DND-41 (cell line): ENCODE results near the gene SLC25A39.

Experiments
- EZH2 ChIP-seq: IDR thresholded peaks from 3 replicates; pipeline ENCODE4 v1.6.1; 2012; ENCODE audit warnings: borderline replicate concordance, low read depth, mild to moderate bottlenecking, moderate library complexity, low read length, inconsistent platforms; ENCODE audit not compliant: severe bottlenecking
- TF ChIP-seq, protein P1 (sequence below): IDR thresholded peaks from 2 replicates; pipeline ENCODE4 v1.5.1; 2012; ENCODE audit warnings: borderline replicate concordance, low read length, moderate library complexity, mild to moderate bottlenecking; ENCODE audit not compliant: poor library complexity, severe bottlenecking; ENCODE audit errors: extremely low read depth

DNA sequence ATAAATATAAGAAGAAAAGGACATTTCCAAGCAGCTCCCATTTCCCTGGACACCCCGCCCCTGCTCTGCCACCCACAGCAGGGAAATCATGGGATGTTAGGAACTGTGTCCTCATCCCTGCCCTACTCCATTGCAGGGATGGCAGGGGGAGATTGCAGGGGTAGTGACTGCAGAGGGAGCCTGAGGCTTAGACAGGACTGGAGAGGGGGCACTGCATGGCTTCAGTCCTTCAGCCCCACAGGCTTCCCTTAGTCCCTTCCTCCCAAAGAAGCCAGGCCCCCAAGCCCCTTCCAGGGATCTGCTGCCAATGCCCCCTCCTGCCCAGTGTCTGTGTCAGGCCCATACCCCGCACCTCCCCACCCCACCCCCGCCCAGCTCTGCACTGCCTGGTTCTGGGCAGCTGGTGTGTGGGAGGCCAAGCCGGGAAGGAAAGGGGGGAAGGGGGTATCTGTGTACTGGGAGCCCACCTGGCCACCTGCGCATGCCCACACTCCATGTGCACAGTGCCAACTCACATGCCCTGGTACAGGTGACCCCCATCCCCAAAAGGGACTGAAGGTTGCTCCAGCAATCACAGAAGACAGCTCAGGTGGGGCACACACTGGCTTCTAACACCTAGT is 13.0 kb downstream of the SLC25A39 start:
- TF ChIP-seq, protein P1, sequence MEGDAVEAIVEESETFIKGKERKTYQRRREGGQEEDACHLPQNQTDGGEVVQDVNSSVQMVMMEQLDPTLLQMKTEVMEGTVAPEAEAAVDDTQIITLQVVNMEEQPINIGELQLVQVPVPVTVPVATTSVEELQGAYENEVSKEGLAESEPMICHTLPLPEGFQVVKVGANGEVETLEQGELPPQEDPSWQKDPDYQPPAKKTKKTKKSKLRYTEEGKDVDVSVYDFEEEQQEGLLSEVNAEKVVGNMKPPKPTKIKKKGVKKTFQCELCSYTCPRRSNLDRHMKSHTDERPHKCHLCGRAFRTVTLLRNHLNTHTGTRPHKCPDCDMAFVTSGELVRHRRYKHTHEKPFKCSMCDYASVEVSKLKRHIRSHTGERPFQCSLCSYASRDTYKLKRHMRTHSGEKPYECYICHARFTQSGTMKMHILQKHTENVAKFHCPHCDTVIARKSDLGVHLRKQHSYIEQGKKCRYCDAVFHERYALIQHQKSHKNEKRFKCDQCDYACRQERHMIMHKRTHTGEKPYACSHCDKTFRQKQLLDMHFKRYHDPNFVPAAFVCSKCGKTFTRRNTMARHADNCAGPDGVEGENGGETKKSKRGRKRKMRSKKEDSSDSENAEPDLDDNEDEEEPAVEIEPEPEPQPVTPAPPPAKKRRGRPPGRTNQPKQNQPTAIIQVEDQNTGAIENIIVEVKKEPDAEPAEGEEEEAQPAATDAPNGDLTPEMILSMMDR: no peak
- TF ChIP-seq EZH2: no peak
